Mesenchymal stem cell (in vitro differentiated cells and primary cell): ENCODE data around the gene IGSF9B.

Experiments used
- DNase-seq: peaks from one replicate; pipeline ENCODE4 v3.0.0-alpha.2; 2013
- H2AFZ ChIP-seq: one replicate; pipeline ENCODE4 v1.6.1; 2013; ENCODE audit warnings: low read depth, mild to moderate bottlenecking, control low read depth, inconsistent platforms, low read length, moderate library complexity
- H2AK5ac ChIP-seq: 2 replicates; pipeline ENCODE4 v1.6.1; 2013; ENCODE audit warnings: low read length, moderate library complexity, mild to moderate bottlenecking, inconsistent platforms; ENCODE audit not compliant: severe bottlenecking
- H2BK120ac ChIP-seq: one replicate; pipeline ENCODE4 v1.6.1; 2013; ENCODE audit warnings: low read depth, mild to moderate bottlenecking, inconsistent platforms, low read length, moderate library complexity
- H2BK12ac ChIP-seq, 2 experiments: one replicate each; pipeline ENCODE4 v1.6.1; 2013; ENCODE audit warnings: inconsistent platforms in 2 of 2, low read length in 2 of 2, mild to moderate bottlenecking in 2 of 2, moderate library complexity in 2 of 2, control low read depth in 1 of 2
- H2BK15ac ChIP-seq: one replicate; pipeline ENCODE4 v1.6.1; 2013; ENCODE audit warnings: mild to moderate bottlenecking, low read depth, inconsistent platforms; ENCODE audit not compliant: poor library complexity, severe bottlenecking
- H2BK5ac ChIP-seq: 2 replicates; pipeline ENCODE4 v1.6.1; 2013; ENCODE audit warnings: low read depth, mild to moderate bottlenecking, low read length, control low read depth, inconsistent platforms; ENCODE audit not compliant: poor library complexity, severe bottlenecking
- H3K14ac ChIP-seq, 2 experiments: one replicate each; pipeline ENCODE4 v1.6.1; 2013; ENCODE audit warnings: inconsistent platforms in 2 of 2, low read length in 2 of 2, control low read depth in 1 of 2, mild to moderate bottlenecking in 1 of 2, moderate library complexity in 1 of 2
- H3K18ac ChIP-seq, 2 experiments: one replicate each; pipeline ENCODE4 v1.6.1; 2013; ENCODE audit warnings: inconsistent platforms in 2 of 2, low read length in 2 of 2, control low read depth in 1 of 2, low read depth in 1 of 2, mild to moderate bottlenecking in 1 of 2
- H3K23ac ChIP-seq, 2 experiments: one replicate each; pipeline ENCODE4 v1.6.1; 2013; ENCODE audit warnings: inconsistent platforms in 2 of 2, low read length in 2 of 2, mild to moderate bottlenecking in 2 of 2, moderate library complexity in 2 of 2, control low read depth in 1 of 2
- H3K27ac ChIP-seq: 2 replicates; pipeline ENCODE4 v1.5.1; 2013; ENCODE audit warnings: mild to moderate bottlenecking, moderate library complexity, low read length, control low read depth, inconsistent platforms; ENCODE audit not compliant: poor library complexity, severe bottlenecking
- H3K27me3 ChIP-seq, 2 experiments: 2 replicates each; pipeline versions ENCODE4 v1.6.1 to v1.7.0; 2013; ENCODE audit warnings: low read length in 2 of 2, mild to moderate bottlenecking in 2 of 2, moderate library complexity in 2 of 2, control low read depth in 1 of 2, inconsistent platforms in 1 of 2; ENCODE audit not compliant: control insufficient read depth in 1 of 2, insufficient read depth in 1 of 2
- H3K36me3 ChIP-seq, 2 experiments: 2 replicates each; pipeline versions ENCODE4 v1.6.1 to v1.7.0; 2013; ENCODE audit warnings: low read length in 2 of 2, control low read depth in 1 of 2, inconsistent platforms in 1 of 2, low read depth in 1 of 2, mild to moderate bottlenecking in 1 of 2; ENCODE audit not compliant: insufficient read depth in 2 of 2, control insufficient read depth in 1 of 2
- H3K4ac ChIP-seq, 2 experiments: one replicate each; pipeline ENCODE4 v1.6.1; 2013; ENCODE audit warnings: inconsistent platforms in 2 of 2, low read length in 2 of 2, mild to moderate bottlenecking in 2 of 2, moderate library complexity in 2 of 2, control low read depth in 1 of 2, low read depth in 1 of 2
- H3K4me1 ChIP-seq: 2 replicates; pipeline ENCODE4 v1.6.1; 2013; ENCODE audit warnings: low read depth, low read length, control low read depth; ENCODE audit not compliant: control insufficient read depth, insufficient read depth
- H3K4me2 ChIP-seq: 2 replicates; pipeline ENCODE4 v1.6.1; 2013; ENCODE audit warnings: low read length, mild to moderate bottlenecking, inconsistent platforms; ENCODE audit not compliant: poor library complexity, severe bottlenecking
- H3K4me3 ChIP-seq, 2 experiments: 2 replicates each; pipeline versions ENCODE4 v1.5.1 to v1.7.0; 2013; ENCODE audit warnings: low read length in 2 of 2, mild to moderate bottlenecking in 2 of 2, control low read depth in 1 of 2, low read depth in 1 of 2; ENCODE audit not compliant: insufficient read depth in 1 of 2
- H3K79me1 ChIP-seq: replicated peaks from 2 replicates; pipeline ENCODE4 v1.6.1; 2013; ENCODE audit warnings: mild to moderate bottlenecking, control low read depth, low read length, inconsistent platforms; ENCODE audit not compliant: poor library complexity, severe bottlenecking
- H3K9ac ChIP-seq: 2 replicates; pipeline ENCODE4 v1.7.0; 2013; ENCODE audit warnings: mild to moderate bottlenecking, low read length, moderate library complexity
- H3K9me3 ChIP-seq: 2 replicates; pipeline ENCODE4 v1.7.0; 2013; ENCODE audit warnings: mild to moderate bottlenecking, low read length; ENCODE audit not compliant: control insufficient read depth
- H4K8ac ChIP-seq: one replicate; pipeline ENCODE4 v1.6.1; 2013; ENCODE audit warnings: inconsistent platforms, mild to moderate bottlenecking, low read length, moderate library complexity
- H4K91ac ChIP-seq: one replicate; pipeline ENCODE4 v1.6.1; 2013; ENCODE audit warnings: mild to moderate bottlenecking, low read length, inconsistent platforms
- WGBS: methylation state at CpG from one replicate; pipeline ENCODE4 v1.1.7; 2013; ENCODE audit warnings: mixed read lengths; 5-methylcytosine and 5-hydroxymethylcytosine counted together

IGSF9B gene

GRCh38 chr11:133919330-133920108 lies 37.2 kb downstream of the IGSF9B start:
- no peak overlapping the region for H3K14ac ChIP-seq
- no peak overlapping the region for H3K4ac ChIP-seq
- no peak overlapping the region for H2BK12ac ChIP-seq
- H3K27ac ChIP-seq: no peak overlapping the region
- no peak overlapping the region for H3K23ac ChIP-seq
- no peak overlapping the region for H2AFZ ChIP-seq
- no peak overlapping the region for H3K4me3 ChIP-seq
- no peaks in the 10 kb centered on the region for H3K79me1 ChIP-seq
- H4K91ac ChIP-seq: no peak overlapping the region
- no peak overlapping the region for H2BK15ac ChIP-seq
- no peak for DNase-seq
- H3K4me2 ChIP-seq: no peak overlapping the region
- no peaks in the 10 kb centered on the region for H3K36me3 ChIP-seq
- H2BK5ac ChIP-seq: no peak overlapping the region
- 57% methylated on average over 63 of the region's 66 CpGs for WGBS
- H3K27me3 ChIP-seq: peaks cover 3 to 13% of the 10 kb centered on the region in 2 experiments
- H3K9ac ChIP-seq: no peak overlapping the region
- H3K9me3 ChIP-seq: no peaks in the 10 kb centered on the region
- no peak overlapping the region for H2BK120ac ChIP-seq
- H3K18ac ChIP-seq: no peak overlapping the region
- H3K4me1 ChIP-seq: no peaks in the 10 kb centered on the region
- no peak overlapping the region for H2AK5ac ChIP-seq
- H4K8ac ChIP-seq: no peak overlapping the region

DNA sequence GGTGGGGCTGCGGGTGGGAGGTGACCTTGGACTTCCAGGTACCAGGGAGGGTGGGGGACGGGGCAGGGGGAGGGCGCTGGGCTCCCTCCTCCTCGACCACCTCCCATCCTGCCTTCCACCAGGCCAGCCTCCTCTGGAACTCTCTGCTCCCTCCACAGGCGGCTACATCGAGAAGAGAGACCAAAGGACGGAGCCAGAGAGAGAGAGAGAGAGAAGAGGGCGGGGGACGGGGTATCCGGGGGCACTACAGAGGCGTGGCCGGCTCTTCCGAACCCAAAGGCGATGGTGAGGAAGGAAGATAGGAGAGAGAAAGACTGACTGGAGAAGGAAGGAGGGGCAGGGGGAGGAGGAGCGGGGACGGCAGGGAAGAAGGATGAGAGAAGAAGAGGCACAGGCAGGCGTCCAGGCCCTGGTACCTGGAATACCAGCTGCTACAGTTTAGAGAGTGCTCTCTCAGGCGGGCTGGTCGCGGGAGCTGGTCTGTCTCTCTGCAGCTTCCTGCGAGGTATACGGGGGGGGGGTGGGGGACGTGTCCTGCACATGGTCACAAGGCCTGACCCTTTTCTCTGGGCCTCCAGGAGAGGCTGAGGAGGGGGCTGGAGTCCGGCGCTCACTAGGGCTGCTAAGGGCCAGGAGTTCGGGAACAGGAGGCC lies 38.0 kb downstream of the IGSF9B start:
- Histone ChIP-seq H3K18ac (no peak overlapping the region), H4K8ac (no peak overlapping the region), H3K4ac (no peak overlapping the region)

DNA sequence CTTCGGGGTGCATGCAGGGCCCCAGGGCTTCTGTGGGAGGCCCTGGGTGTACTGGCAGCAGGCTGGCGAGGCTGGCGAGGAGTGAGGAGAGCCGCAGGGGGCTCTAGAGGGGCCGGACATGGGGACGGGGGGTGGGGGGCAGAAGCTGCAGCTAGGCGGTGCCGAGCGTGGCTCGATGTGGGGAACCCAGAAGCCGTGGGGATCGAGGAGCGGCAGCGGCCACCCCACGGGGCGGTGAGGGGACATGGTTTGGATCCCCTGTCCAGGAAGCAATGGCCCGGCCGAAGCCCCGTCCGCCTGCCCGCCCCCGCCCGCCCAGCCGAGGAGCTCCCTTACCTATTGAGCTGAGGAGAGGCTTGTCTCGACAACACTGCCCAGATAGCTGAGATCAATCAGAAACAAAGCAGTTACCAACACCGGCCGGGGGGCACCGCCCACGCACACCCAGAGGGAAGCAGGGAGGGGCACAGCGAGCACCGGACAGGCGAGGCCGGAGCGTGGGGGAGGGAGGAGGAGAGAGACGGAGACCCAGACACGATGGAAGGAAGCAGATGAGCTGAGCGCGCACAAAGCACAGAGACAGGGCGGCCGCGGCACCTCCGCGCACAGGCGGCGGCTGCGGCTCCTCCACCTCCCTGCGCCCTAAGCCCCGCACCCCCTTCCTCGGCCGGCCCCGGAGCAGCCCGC lies 38.7 kb downstream of the IGSF9B start:
- Histone ChIP-seq H3K23ac (no peak overlapping the region), H3K14ac (no peak overlapping the region), H4K8ac (no peak overlapping the region), H3K4ac (no peak overlapping the region), H2BK5ac (no peak overlapping the region), H2AFZ (no peak overlapping the region), H3K4me3 (no peak overlapping the region), H3K9me3 (no peaks in the 10 kb centered on the region), H2BK12ac (no peak overlapping the region), H3K4me1 (no peaks in the 10 kb centered on the region), H2BK15ac (no peak overlapping the region), H3K27ac (no peak overlapping the region), H3K27me3 (peaks cover 3 to 18% of the 10 kb centered on the region in 2 experiments), H3K4me2 (no peak overlapping the region), H3K36me3 (no peaks in the 10 kb centered on the region), H4K91ac (no peak overlapping the region), H3K9ac (no peak overlapping the region), H3K79me1 (no peaks in the 10 kb centered on the region), H2AK5ac (no peak overlapping the region), H2BK120ac (no peak overlapping the region), H3K18ac (no peak overlapping the region)
- WGBS: 28% methylated on average over 29 of the region's 52 CpGs
- DNase-seq: no peak

More for the DNA sequence above, 38.0 kb downstream of the IGSF9B start:
- Histone ChIP-seq H3K27me3 (peaks cover 3 to 13% of the 10 kb centered on the region in 2 experiments), H3K9ac (no peak overlapping the region), H2AK5ac (no peak overlapping the region), H3K79me1 (no peaks in the 10 kb centered on the region), H2BK120ac (no peak overlapping the region), H4K91ac (no peak overlapping the region), H2BK15ac (no peak overlapping the region), H2BK5ac (no peak overlapping the region), H3K23ac (no peak overlapping the region), H3K9me3 (no peaks in the 10 kb centered on the region), H3K4me2 (no peak overlapping the region), H3K27ac (no peak overlapping the region), H2AFZ (no peak overlapping the region), H3K36me3 (no peaks in the 10 kb centered on the region), H3K4me3 (no peak overlapping the region), H2BK12ac (no peak overlapping the region), H3K14ac (no peak overlapping the region), H3K4me1 (no peaks in the 10 kb centered on the region)
- WGBS: 9% methylated on average over 22 of the region's 26 CpGs
- no peak for DNase-seq

- WGBS: 84% methylated on average over 12 of the region's 14 CpGs
- Histone ChIP-seq H2BK5ac (no peak overlapping the region), H2BK15ac (no peak overlapping the region), H2BK120ac (no peak overlapping the region), H3K4ac (no peak overlapping the region), H3K4me1 (no peaks in the 10 kb centered on the region), H3K27me3 (peaks cover 3 to 27% of the 10 kb centered on the region in 2 experiments), H2BK12ac (no peak overlapping the region), H3K14ac (no peak overlapping the region), H3K9ac (no peak overlapping the region), H3K9me3 (no peaks in the 10 kb centered on the region), H4K8ac (no peak overlapping the region), H3K18ac (no peak overlapping the region), H3K4me2 (no peak overlapping the region), H2AK5ac (no peak overlapping the region), H3K23ac (no peak overlapping the region), H3K36me3 (no peaks in the 10 kb centered on the region), H2AFZ (no peak overlapping the region), H3K79me1 (no peaks in the 10 kb centered on the region), H3K27ac (no peak overlapping the region), H4K91ac (peak overlapping the region; percentile 37), H3K4me3 (no peak overlapping the region)
- no peak for DNase-seq
These were observed 39.9 kb downstream of the IGSF9B start for GRCh38 chr11:133916784-133917440.
